Thyroid gland (tissue), 4 donors: ENCODE data around the gene CFAP69. TPM values are rescaled to one million over a fixed set of nuclear protein-coding genes. Genes with fewer than 3 reads are reported as not detected.
"Not testable (repeated sequence)": the region's sequence is repeated elsewhere in the genome, so short reads cannot be mapped to it uniquely, and the experiment has no call there.

Experiments used
- DNase-seq, 2 donors: peaks; one replicate each; pipeline ENCODE4 v3.0.0-alpha.2; 2019
- H3K27ac ChIP-seq, 3 donors: fragments of 200-600 bp; sonication (generic); 1 replicate in 2 of 3; 2 replicates in 1 of 3; pipeline ENCODE4 v1.5.1; 2016 to 2019; ENCODE audit warnings: mild to moderate bottlenecking in 1 of 3, moderate library complexity in 1 of 3
- H3K27me3 ChIP-seq: fragments of 200-600 bp; sonication (generic); one replicate; pipeline ENCODE4 v1.5.1; 2019
- H3K36me3 ChIP-seq, 2 donors: fragments of 200-600 bp; sonication (generic); one replicate each; pipeline ENCODE4 v1.5.1; 2016 to 2019
- H3K4me1 ChIP-seq, 2 donors: fragments of 200-600 bp; sonication (generic); one replicate each; pipeline ENCODE4 v1.5.1; 2017 to 2019
- H3K4me3 ChIP-seq, 3 donors: fragments of 200-600 bp; sonication (generic); replicated peaks in 1 of 3; 1 replicate in 2 of 3; 2 replicates in 1 of 3; pipeline ENCODE4 v1.5.1; 2016; ENCODE audit warnings: mild to moderate bottlenecking in 1 of 3
- H3K9me3 ChIP-seq: fragments of 200-600 bp; sonication (generic); one replicate; pipeline ENCODE4 v1.5.1; 2017
- CTCF ChIP-seq, 6 experiments: fragments of 200-600 bp in 3 of 6; fragments of 450-650 bp in 3 of 6; sonication (generic) in 3 of 6; IDR thresholded peaks; one replicate each; pipeline ENCODE4 v1.5.1; 2016 to 2019; ENCODE audit warnings: antibody characterized with exemption in 6 of 6, mild to moderate bottlenecking in 2 of 6, inconsistent platforms in 1 of 6, moderate library complexity in 1 of 6
- POLR2A ChIP-seq, 2 donors: fragments of 450-650 bp; IDR thresholded peaks; one replicate each; pipeline ENCODE4 v1.6.1; 2017; ENCODE audit warnings: antibody characterized with exemption in 2 of 2, mild to moderate bottlenecking in 2 of 2, moderate library complexity in 1 of 2
- WGBS, 2 donors: methylation state at CpG; one replicate each; pipeline ENCODE4 v1.1.5; 2017; 5-methylcytosine and 5-hydroxymethylcytosine counted together
- intact Hi-C: fragments of 100-400 bp; cut with DNase I; formaldehyde crosslinking; loops from one replicate; pipeline ENCODE4 v1.15.1; 2023
- total RNA-seq, 4 donors: library from RNA; depleted of rRNA; stranded (reverse); fragments of >200 nt; gene quantifications; one replicate each; pipeline ENCODE4 v1.2.3, GENCODE V29; 2016

The CFAP69 gene
- total RNA-seq, 4 donors from 2014 or later, result 12.6 to 73.8 (median 32.5) TPM

- DNase-seq, result no peak
- Histone ChIP-seq H3K27me3 (peaks cover 4% of the 10 kb centered on the region), H3K36me3 (no peaks in the 10 kb centered on the region), H3K9me3 (no peaks in the 10 kb centered on the region), H3K4me3 (no peak overlapping the region), H3K4me1 (no peaks in the 10 kb centered on the region), H3K27ac (no peak overlapping the region)
- intact Hi-C loops, result no loop called here
- 26 to 33% methylated on average over 1 of the region's 1 CpG for WGBS, 2 donors
- no peak for TF ChIP-seq POLR2A (IDR thresholded peaks at IDR 0.05)
- no peak for TF ChIP-seq CTCF (IDR thresholded peaks at IDR 0.05)
Measured at GRCh38 chr7:90326500-90326899, 81.5 kb downstream of the CFAP69 start.

DNA sequence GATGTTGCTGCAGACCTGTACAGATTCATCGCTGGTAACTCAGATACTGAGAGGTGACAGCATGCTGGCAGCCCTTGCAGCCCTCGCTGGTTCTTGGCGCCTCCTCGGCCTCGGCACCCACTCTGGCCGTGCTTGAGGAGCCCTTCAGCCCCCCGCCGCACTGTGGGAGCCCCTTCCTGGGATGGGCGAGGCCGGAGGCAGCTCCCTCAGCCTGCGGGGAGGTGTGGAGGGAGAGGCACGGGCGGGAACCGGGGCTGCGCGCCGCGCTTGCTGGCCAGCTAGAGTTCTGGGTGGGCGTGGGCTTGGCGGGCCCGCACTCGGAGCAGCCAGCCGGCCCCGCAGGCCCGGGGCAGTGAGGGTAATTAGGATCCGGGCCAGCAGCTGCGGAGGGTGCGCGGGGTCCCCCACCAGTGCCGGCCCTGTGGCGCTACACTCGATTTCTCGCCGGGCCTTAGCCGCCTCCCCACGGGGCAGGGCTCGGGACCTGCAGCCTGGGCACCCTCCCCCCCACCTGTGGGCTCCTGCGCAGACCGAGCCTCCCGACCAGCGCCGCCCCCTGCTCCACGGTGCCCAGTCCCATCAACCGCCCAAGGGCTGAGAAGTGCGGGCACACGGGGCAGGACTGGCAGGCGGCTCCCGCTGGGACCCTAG is 89.3 kb downstream of the CFAP69 start:
- H3K4me1 ChIP-seq, result no peaks in the 10 kb centered on the region
- no peak overlapping the region for H3K27ac ChIP-seq
- DNase-seq, result no peak
- intact Hi-C loops, result no loop called here
- H3K4me3 ChIP-seq, result no peak overlapping the region
- no peaks in the 10 kb centered on the region for H3K9me3 ChIP-seq
- WGBS, 2 donors, result 81 to 92% methylated on average over 31 to 32 of the region's 48 CpGs
- H3K36me3 ChIP-seq, result no peaks in the 10 kb centered on the region
- H3K27me3 ChIP-seq, result no peaks in the 10 kb centered on the region
- no peak for TF ChIP-seq POLR2A (IDR thresholded peaks at IDR 0.05)
- no peak for TF ChIP-seq CTCF (IDR thresholded peaks at IDR 0.05)

DNA sequence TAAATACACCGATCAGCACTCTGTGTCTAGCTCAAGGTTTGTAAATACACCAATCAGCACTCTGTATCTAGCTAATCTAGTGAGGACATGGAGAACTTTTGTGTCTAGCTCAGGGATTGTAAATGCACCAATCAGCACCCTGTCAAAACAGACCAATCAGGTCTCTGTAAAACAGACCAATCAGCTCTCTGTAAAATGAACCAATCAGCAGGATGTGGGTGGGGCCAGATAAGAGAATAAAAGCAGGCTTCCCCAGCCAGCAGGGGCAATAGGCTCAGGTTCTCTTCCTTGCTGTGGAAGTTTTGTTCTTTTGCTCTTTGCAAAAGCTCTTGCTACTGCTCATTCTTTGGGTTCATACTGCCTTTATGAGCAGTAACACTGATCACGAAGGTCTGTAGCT is 90.0 kb downstream of the CFAP69 start:
- H3K9me3 ChIP-seq, H3K4me1 ChIP-seq, H3K4me3 ChIP-seq, H3K36me3 ChIP-seq, H3K27me3 ChIP-seq, intact Hi-C loops, DNase-seq, H3K27ac ChIP-seq: not testable (repeated sequence)
- 91 to 100% methylated on average over 2 of the region's 2 CpGs for WGBS, 2 donors

- H3K4me1 ChIP-seq, result no peaks in the 10 kb centered on the region
- TF ChIP-seq POLR2A (IDR thresholded peaks at IDR 0.05), result no peak
- no peak for TF ChIP-seq CTCF (IDR thresholded peaks at IDR 0.05)
- no peaks in the 10 kb centered on the region for H3K36me3 ChIP-seq
- DNase-seq, result no peak
- H3K4me3 ChIP-seq, result no peak overlapping the region
- no peaks in the 10 kb centered on the region for H3K27me3 ChIP-seq
- H3K9me3 ChIP-seq, result no peaks in the 10 kb centered on the region
- intact Hi-C loops, result no loop called here
- no peak overlapping the region for H3K27ac ChIP-seq
Measured at GRCh38 chr7:90337106-90337505, 92.1 kb downstream of the CFAP69 start.

- H3K9me3 ChIP-seq, result no peaks in the 10 kb centered on the region
- intact Hi-C loops, result no loop called here
- H3K27me3 ChIP-seq, result no peaks in the 10 kb centered on the region
- H3K4me1 ChIP-seq, result peaks cover 9 to 12% of the 10 kb centered on the region in 2 donors
- no peak overlapping the region for H3K4me3 ChIP-seq
- H3K36me3 ChIP-seq, result no peaks in the 10 kb centered on the region
- H3K27ac ChIP-seq, result no peak overlapping the region
- no peak for DNase-seq
- TF ChIP-seq POLR2A (IDR thresholded peaks at IDR 0.05), result no peak
- no peak for TF ChIP-seq CTCF (IDR thresholded peaks at IDR 0.05)
Measured at GRCh38 chr7:90345016-90345415, 100.0 kb downstream of the CFAP69 start.
